ENCODE results near the gene BTBD16.

GRCh38 chr10:122301055-122301810 lies 30.1 kb downstream of the BTBD16 start:
- TF ChIP-seq EZH2 (IDR thresholded peaks at IDR 0.05; ENCODE audit: borderline replicate concordance, insufficient read depth, low read depth, low read length, poor library complexity, severe bottlenecking) = no peak
- TF ChIP-seq CTCF (IDR thresholded peaks at IDR 0.05) = no peak

Data from B cell (primary cell).